Measurements from ENCODE around the gene RNFT2.

DNA sequence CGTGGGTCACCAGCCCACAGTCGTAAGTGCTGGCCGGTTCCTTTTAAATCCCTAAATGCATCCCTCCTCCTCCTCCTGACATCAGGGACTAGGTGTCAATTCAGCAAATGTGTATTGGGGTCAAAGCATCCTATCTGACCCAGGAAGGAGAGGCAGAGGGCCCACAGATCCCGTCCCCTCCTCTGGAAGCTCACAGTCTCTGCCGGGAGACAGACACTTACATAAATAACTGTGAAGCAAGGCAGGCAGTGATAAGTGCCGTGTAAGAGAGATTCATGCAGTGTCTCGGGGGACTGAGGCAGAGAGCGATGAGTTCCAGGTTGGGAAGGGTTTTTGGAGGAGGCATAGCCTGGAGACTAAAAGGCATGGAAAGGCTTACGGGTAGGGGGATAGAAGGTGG lies 99.0 kb downstream of the RNFT2 start:
- TF ChIP-seq CTCF (IDR thresholded peaks at IDR 0.05 in 4 of 5, conservative IDR thresholded peaks at IDR 0.05 in 1 of 5) (no peak), POLR2A (IDR thresholded peaks at IDR 0.05) (no peak)
